HL-60/S4 treated with retinoic acid at 250 ng/mL for 4 days and 3 days (cell line): ENCODE data around the gene PIKFYVE.

ENCODE experiments used
- in situ Hi-C: fragments of 300-500 bp; cut with MboI; formaldehyde crosslinking; loops from 2 replicates; pipeline ENCODE4 v1.7.0; 2022; ENCODE audit warnings: low sequenced_read_pairs

The PIKFYVE gene

DNA sequence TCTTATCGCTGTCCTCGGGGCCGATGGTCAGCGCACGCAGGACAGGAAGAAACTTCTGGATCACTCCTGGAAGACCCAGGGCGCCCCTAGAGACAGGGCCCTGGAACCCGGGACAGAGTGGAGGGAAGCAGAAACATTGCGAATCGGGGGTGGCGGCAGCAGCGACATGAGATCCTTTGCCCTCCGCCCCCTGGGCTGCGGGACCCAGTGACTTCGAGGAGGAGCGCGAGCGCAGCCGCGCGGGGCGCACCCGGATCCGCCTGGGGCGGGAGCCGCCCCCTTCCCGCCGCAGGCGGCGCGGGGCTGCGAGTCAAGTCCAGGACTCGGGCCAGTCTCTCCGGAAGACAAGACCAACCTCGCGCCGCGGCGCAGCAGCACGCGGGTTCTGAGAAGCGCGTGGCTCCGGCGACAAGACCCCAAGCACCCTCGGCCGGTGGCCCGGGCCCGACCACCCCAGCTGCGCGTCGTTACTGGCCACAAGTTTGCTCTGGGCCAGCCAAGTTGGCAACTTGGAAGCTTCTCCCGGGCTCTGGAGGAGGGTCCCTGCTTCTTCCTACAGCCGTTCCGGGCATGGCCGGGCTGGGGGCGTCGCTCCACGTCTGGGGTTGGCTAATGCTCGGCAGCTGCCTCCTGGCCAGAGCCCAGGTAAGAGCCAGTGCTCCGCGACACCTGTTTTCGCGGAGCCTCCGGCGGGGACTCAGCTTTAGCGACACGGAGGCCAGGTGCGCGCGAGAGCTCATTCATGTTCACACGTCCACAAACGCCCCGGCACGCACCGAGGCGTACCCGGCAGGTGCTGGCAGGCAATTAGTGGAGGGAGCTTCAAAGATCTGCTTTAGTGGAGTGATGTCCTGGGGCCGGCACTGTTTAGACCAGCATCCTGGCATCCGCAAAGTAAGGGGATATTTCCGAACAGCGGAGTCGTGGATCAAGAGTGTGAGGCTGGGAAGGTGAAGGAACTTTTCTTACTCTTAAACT lies 140.7 kb downstream of the PIKFYVE start, which contains the start of gene PTH2R:
TSS of gene PTH2R (plus strand) at position 319 of the 978 bp plus-strand sequence. CDS start at position 571, 252 bp downstream.
- in situ Hi-C loops, result no loop called here

DNA sequence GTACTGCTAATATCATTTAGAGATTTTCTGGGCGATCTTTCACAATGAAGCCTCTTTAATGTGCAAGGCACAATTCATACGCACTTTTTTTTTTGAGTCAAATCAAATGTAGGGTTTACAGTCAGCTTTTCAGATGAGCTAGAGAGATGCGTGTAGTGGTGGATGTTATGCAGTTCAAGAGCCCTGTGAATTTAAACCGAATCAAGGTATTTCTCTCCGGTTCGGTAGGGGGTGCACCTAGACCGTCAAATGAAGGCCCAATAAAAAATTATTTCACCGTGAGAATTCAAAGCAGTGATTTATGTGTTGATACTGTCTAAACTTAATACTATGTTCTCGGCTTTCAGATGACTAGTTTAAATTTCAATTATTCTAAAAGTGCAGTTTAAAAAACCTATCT lies 141.6 kb downstream of the PIKFYVE start:
- in situ Hi-C loops, result no loop called here
